ENCODE measurements around the gene RETN. TPM values are rescaled to one million over a fixed set of nuclear protein-coding genes. Genes with fewer than 3 reads are reported as not detected.

The RETN gene
- total and polyA plus RNA-seq, 2 experiments from 2014 or later: not detected

- Histone ChIP-seq H3K27me3 (ENCODE audit: insufficient read depth) (no peaks in the 10 kb centered on the region), H3K4me3 (no peak overlapping the region), H3F3A (replicated peaks; ENCODE audit: low read depth) (no peaks in the 10 kb centered on the region), H3K9me2 (ENCODE audit: insufficient read depth) (no peaks in the 10 kb centered on the region), H3K36me3 (ENCODE audit: insufficient read depth) (no peaks in the 10 kb centered on the region; the same call in 1 of the 2 replicates), H3K4me2 (no peak overlapping the region), H3K4me1 (ENCODE audit: insufficient read depth) (no peaks in the 10 kb centered on the region), H4K20me1 (replicated peaks; ENCODE audit: insufficient read depth) (no peaks in the 10 kb centered on the region; the same call in none of the 2 replicates), H2AFZ (no peak overlapping the region), H3K79me2 (replicated peaks; ENCODE audit: insufficient read depth) (no peaks in the 10 kb centered on the region), H3K27ac (ENCODE audit: low read depth) (no peak overlapping the region)
- no peaks in the 10 kb centered on the region for H3K4me1 Mint-ChIP-seq
- peaks cover 34% of the 10 kb centered on the region for H3K36me3 Mint-ChIP-seq (ENCODE audit: low read depth)
- ATAC-seq (no peak), DNase-seq (ENCODE audit: low spot score) (no peak)
- H3K4me3 Mint-ChIP-seq: no peak overlapping the region
- TF ChIP-seq, protein P1, sequence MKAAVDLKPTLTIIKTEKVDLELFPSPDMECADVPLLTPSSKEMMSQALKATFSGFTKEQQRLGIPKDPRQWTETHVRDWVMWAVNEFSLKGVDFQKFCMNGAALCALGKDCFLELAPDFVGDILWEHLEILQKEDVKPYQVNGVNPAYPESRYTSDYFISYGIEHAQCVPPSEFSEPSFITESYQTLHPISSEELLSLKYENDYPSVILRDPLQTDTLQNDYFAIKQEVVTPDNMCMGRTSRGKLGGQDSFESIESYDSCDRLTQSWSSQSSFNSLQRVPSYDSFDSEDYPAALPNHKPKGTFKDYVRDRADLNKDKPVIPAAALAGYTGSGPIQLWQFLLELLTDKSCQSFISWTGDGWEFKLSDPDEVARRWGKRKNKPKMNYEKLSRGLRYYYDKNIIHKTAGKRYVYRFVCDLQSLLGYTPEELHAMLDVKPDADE (IDR thresholded peaks at IDR 0.05): no peak
- TF ChIP-seq JUNB (IDR thresholded peaks at IDR 0.05; ENCODE audit: unreplicated experiment) (no peak), ZNF114 (CRISPR knock-in tag; IDR thresholded peaks at IDR 0.05) (no peak)
- TF ChIP-seq, protein P2, sequence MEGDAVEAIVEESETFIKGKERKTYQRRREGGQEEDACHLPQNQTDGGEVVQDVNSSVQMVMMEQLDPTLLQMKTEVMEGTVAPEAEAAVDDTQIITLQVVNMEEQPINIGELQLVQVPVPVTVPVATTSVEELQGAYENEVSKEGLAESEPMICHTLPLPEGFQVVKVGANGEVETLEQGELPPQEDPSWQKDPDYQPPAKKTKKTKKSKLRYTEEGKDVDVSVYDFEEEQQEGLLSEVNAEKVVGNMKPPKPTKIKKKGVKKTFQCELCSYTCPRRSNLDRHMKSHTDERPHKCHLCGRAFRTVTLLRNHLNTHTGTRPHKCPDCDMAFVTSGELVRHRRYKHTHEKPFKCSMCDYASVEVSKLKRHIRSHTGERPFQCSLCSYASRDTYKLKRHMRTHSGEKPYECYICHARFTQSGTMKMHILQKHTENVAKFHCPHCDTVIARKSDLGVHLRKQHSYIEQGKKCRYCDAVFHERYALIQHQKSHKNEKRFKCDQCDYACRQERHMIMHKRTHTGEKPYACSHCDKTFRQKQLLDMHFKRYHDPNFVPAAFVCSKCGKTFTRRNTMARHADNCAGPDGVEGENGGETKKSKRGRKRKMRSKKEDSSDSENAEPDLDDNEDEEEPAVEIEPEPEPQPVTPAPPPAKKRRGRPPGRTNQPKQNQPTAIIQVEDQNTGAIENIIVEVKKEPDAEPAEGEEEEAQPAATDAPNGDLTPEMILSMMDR (conservative IDR thresholded peaks at IDR 0.05; ENCODE audit: low read depth in 2 of 2): no peak
- peaks cover 12% of the 10 kb centered on the region for H3K27me3 Mint-ChIP-seq (ENCODE audit: insufficient read depth, low read depth, poor library complexity)
- no peaks in the 10 kb centered on the region for H3K9me3 Mint-ChIP-seq
- H3K27ac Mint-ChIP-seq: no peak overlapping the region
These were observed 49.0 kb upstream of the RETN start for GRCh38 chr19:7619671-7620441.

- peaks cover 36% of the 10 kb centered on the region for H3K36me3 Mint-ChIP-seq (ENCODE audit: low read depth)
These were observed 48.1 kb upstream of the RETN start for GRCh38 chr19:7620442-7621412.

More at GRCh38 chr19:7620442-7621412, 48.1 kb upstream of the RETN start:
- Histone ChIP-seq H3K4me2 (no peak overlapping the region), H2AFZ (no peak overlapping the region), H3K27me3 (ENCODE audit: insufficient read depth) (no peaks in the 10 kb centered on the region), H4K20me1 (replicated peaks; ENCODE audit: insufficient read depth) (no peaks in the 10 kb centered on the region; the same call in none of the 2 replicates), H3K9me2 (ENCODE audit: insufficient read depth) (no peaks in the 10 kb centered on the region), H3K36me3 (ENCODE audit: insufficient read depth) (no peaks in the 10 kb centered on the region; the same call in 1 of the 2 replicates), H3K27ac (ENCODE audit: low read depth) (no peak overlapping the region), H3F3A (replicated peaks; ENCODE audit: low read depth) (no peaks in the 10 kb centered on the region), H3K4me1 (ENCODE audit: insufficient read depth) (no peaks in the 10 kb centered on the region), H3K4me3 (no peak overlapping the region), H3K79me2 (replicated peaks; ENCODE audit: insufficient read depth) (no peaks in the 10 kb centered on the region)
- Mint-ChIP-seq H3K9me3 (no peaks in the 10 kb centered on the region), H3K4me1 (no peaks in the 10 kb centered on the region), H3K27ac (no peak overlapping the region), H3K4me3 (no peak overlapping the region), H3K27me3 (ENCODE audit: insufficient read depth, low read depth, poor library complexity) (peaks cover 12% of the 10 kb centered on the region)
- TF ChIP-seq ZNF114 (CRISPR knock-in tag; IDR thresholded peaks at IDR 0.05): no peak
- ATAC-seq (no peak), DNase-seq (ENCODE audit: low spot score) (no peak)
